CD14-positive monocyte (primary cell): Measurements from ENCODE around the gene APC. TPM values are rescaled to one million over a fixed set of nuclear protein-coding genes. Genes with fewer than 3 reads are reported as not detected.

Experiments used
- DNase-seq, 3 donors: peaks; one replicate each; pipeline ENCODE4 v3.0.0-alpha.2; 2011 to 2022
- H2AFZ ChIP-seq: 2 replicates; pipeline ENCODE4 v1.6.0; 2012; ENCODE audit warnings: mild to moderate bottlenecking, low read depth, low read length, inconsistent platforms; ENCODE audit not compliant: insufficient read depth, poor library complexity, severe bottlenecking
- H3K27ac ChIP-seq, 2 donors: 1 replicate in 1 of 2; 2 replicates in 1 of 2; pipeline ENCODE4 v1.5.1; 2012 to 2013; ENCODE audit warnings: low read length in 2 of 2, control low read depth in 1 of 2, inconsistent platforms in 1 of 2, low read depth in 1 of 2, mild to moderate bottlenecking in 1 of 2
- H3K27me3 ChIP-seq, 2 donors: one replicate each; pipeline versions ENCODE4 v1.6.0 to v1.6.1; 2011 to 2013; ENCODE audit warnings: low read length in 2 of 2; ENCODE audit not compliant: control insufficient read depth in 2 of 2, insufficient read depth in 2 of 2
- H3K36me3 ChIP-seq, 2 donors: replicated peaks in 1 of 2; 1 replicate in 1 of 2; 2 replicates in 1 of 2; pipeline versions ENCODE4 v1.5.1 to v1.6.1; 2012 to 2013; ENCODE audit warnings: low read length in 2 of 2, control low read depth in 1 of 2, inconsistent platforms in 1 of 2, mild to moderate bottlenecking in 1 of 2; ENCODE audit not compliant: insufficient read depth in 2 of 2, control insufficient read depth in 1 of 2
- H3K4me1 ChIP-seq, 2 donors: 1 replicate in 1 of 2; 2 replicates in 1 of 2; pipeline versions ENCODE4 v1.5.1 to v1.6.1; 2012 to 2013; ENCODE audit warnings: low read length in 2 of 2, control low read depth in 1 of 2, inconsistent platforms in 1 of 2, mild to moderate bottlenecking in 1 of 2, moderate library complexity in 1 of 2; ENCODE audit not compliant: insufficient read depth in 2 of 2, control insufficient read depth in 1 of 2
- H3K4me2 ChIP-seq: replicated peaks from 2 replicates; pipeline ENCODE3; 2012; ENCODE audit warnings: low read length, moderate library complexity, mild to moderate bottlenecking; ENCODE audit not compliant: poor library complexity, severe bottlenecking; ENCODE audit errors: extremely low read depth
- H3K4me3 ChIP-seq, 3 experiments: fragments of 200-600 bp in 1 of 3; sonication (generic) in 1 of 3; replicated peaks in 1 of 3; 1 replicate in 2 of 3; 2 replicates in 1 of 3; pipeline ENCODE4 v1.5.1; 2011 to 2013; ENCODE audit warnings: low read length in 3 of 3, mild to moderate bottlenecking in 3 of 3, control low read depth in 2 of 3, low read depth in 2 of 3, inconsistent platforms in 1 of 3, moderate library complexity in 1 of 3
- H3K79me2 ChIP-seq: 2 replicates; pipeline ENCODE4 v1.6.0; 2012; ENCODE audit warnings: mild to moderate bottlenecking, control low read depth, inconsistent platforms, low read length, moderate library complexity; ENCODE audit not compliant: insufficient read depth
- H3K9ac ChIP-seq: 2 replicates; pipeline ENCODE4 v1.6.0; 2017; ENCODE audit warnings: low read length, mild to moderate bottlenecking; ENCODE audit not compliant: insufficient read depth, poor library complexity, severe bottlenecking
- H3K9me3 ChIP-seq, 2 donors: replicated peaks in 1 of 2; 1 replicate in 1 of 2; 2 replicates in 1 of 2; pipeline versions ENCODE4 v1.5.1 to v1.6.1; 2012 to 2013; ENCODE audit warnings: low read length in 2 of 2, control low read depth in 1 of 2; ENCODE audit not compliant: control insufficient read depth in 1 of 2, insufficient read depth in 1 of 2
- H4K20me1 ChIP-seq: 2 replicates; pipeline ENCODE4 v1.6.0; 2012; ENCODE audit warnings: mild to moderate bottlenecking, low read length, control low read depth, moderate library complexity; ENCODE audit not compliant: insufficient read depth
- H3K27ac Mint-ChIP-seq, 7 donors: one replicate each; pipeline ENCODE4 v1.8.0; 2020; ENCODE audit warnings: mild to moderate bottlenecking in 7 of 7, mixed read lengths in 7 of 7, moderate library complexity in 6 of 7, inconsistent platforms in 2 of 7
- H3K27me3 Mint-ChIP-seq, 3 donors: one replicate each; pipeline ENCODE4 v1.8.0; 2021 to 2022; ENCODE audit warnings: low read depth in 3 of 3, mild to moderate bottlenecking in 3 of 3, mixed read lengths in 3 of 3, moderate library complexity in 3 of 3, inconsistent platforms in 1 of 3
- H3K36me3 Mint-ChIP-seq, 2 donors: one replicate each; pipeline ENCODE4 v1.8.0; 2020; ENCODE audit warnings: mixed read lengths in 2 of 2, inconsistent platforms in 1 of 2, mild to moderate bottlenecking in 1 of 2
- H3K4me1 Mint-ChIP-seq: one replicate; pipeline ENCODE4 v1.8.0; 2020; ENCODE audit warnings: mild to moderate bottlenecking, mixed read lengths
- H3K4me3 Mint-ChIP-seq, 2 donors: one replicate each; pipeline ENCODE4 v1.8.0; 2020; ENCODE audit warnings: mild to moderate bottlenecking in 2 of 2, mixed read lengths in 2 of 2, moderate library complexity in 1 of 2
- H3K9me3 Mint-ChIP-seq, 7 donors: one replicate each; pipeline ENCODE4 v1.8.0; 2020 to 2022; ENCODE audit warnings: mixed read lengths in 7 of 7, mild to moderate bottlenecking in 6 of 7, moderate library complexity in 6 of 7, inconsistent platforms in 2 of 7
- CTCF ChIP-seq: fragments of 200-600 bp; IDR thresholded peaks from one replicate; pipeline ENCODE4 v1.8.0; 2022; ENCODE audit warnings: antibody characterized with exemption, mild to moderate bottlenecking
- WGBS: methylation state at CpG from one replicate; pipeline ENCODE4 v1.1.5; 2013; ENCODE audit warnings: missing lambda C conversion rate; ENCODE audit not compliant: insufficient coverage; 5-methylcytosine and 5-hydroxymethylcytosine counted together
- intact Hi-C, 2 donors: fragments of 100-400 bp; cut with micrococcal nuclease; formaldehyde crosslinking; loops; one replicate each; pipeline versions ENCODE4 v1.15.0 to v1.15.1; 2023
- polyA plus RNA-seq, 3 donors: library from polyadenylated mRNA; depleted of rRNA in 1 of 3; unstranded in 2 of 3; stranded (reverse) in 1 of 3; fragments of 300-500 nt in 2 of 3; fragments of >200 nt in 1 of 3; fragmentation: Illumina TruSeq in 2 of 3; gene quantifications; 1 replicate in 2 of 3; 2 replicates in 1 of 3; pipeline ENCODE4 v1.2.3, GENCODE V29; 2012 to 2021

APC gene
- polyA plus RNA-seq, 3 donors, result 6.5 to 13.6 (median 9.0) TPM

GRCh38 chr5:112776301-112776856 lies 38.7 kb downstream of the APC start:
- H3K36me3 Mint-ChIP-seq, result peaks cover 55 to 57% of the 10 kb centered on the region in 2 donors
- no peak overlapping the region for H3K4me3 ChIP-seq
- no peaks in the 10 kb centered on the region for H3K27me3 ChIP-seq
- no CpG with 5 or more reads among the region's 3 CpGs for WGBS
- peaks cover 0 to 5% of the 10 kb centered on the region in 2 donors for H3K4me1 ChIP-seq
- H4K20me1 ChIP-seq, result no peaks in the 10 kb centered on the region
- no peak overlapping the region for H3K4me3 Mint-ChIP-seq
- peaks cover 7% of the 10 kb centered on the region for H3K4me1 Mint-ChIP-seq
- intact Hi-C loops, result no loop called here
- no peak for DNase-seq
- TF ChIP-seq CTCF, result no peak
- H3K4me2 ChIP-seq, result no peak overlapping the region
- no peaks in the 10 kb centered on the region for H3K79me2 ChIP-seq
- H3K27ac Mint-ChIP-seq, result no peak overlapping the region
- no peaks in the 10 kb centered on the region for H3K27me3 Mint-ChIP-seq
- peaks cover 69 to 80% of the 10 kb centered on the region in 2 donors for H3K36me3 ChIP-seq
- no peak overlapping the region for H3K27ac ChIP-seq
- no peaks in the 10 kb centered on the region for H3K9me3 ChIP-seq
- H2AFZ ChIP-seq, result no peak overlapping the region
- no peaks in the 10 kb centered on the region for H3K9me3 Mint-ChIP-seq
- H3K9ac ChIP-seq, result no peak overlapping the region

- H3K27ac ChIP-seq, result no peak overlapping the region
- intact Hi-C loops, result no loop called here
- Mint-ChIP-seq H3K4me3 (no peak overlapping the region), H3K9me3 (no peaks in the 10 kb centered on the region), H3K27ac (peak overlapping the region in 1 of 7 donors; percentile 75), H3K36me3 (peaks cover 60 to 66% of the 10 kb centered on the region in 2 donors), H3K4me1 (peaks cover 7% of the 10 kb centered on the region), H3K27me3 (no peaks in the 10 kb centered on the region)
- no peak overlapping the region for H3K4me2 ChIP-seq
- H3K36me3 ChIP-seq, result peaks cover 65 to 84% of the 10 kb centered on the region in 2 donors
- no peak overlapping the region for H3K4me3 ChIP-seq
- no peaks in the 10 kb centered on the region for H3K27me3 ChIP-seq
- no peak for DNase-seq
- no peaks in the 10 kb centered on the region for H3K9me3 ChIP-seq
- H2AFZ ChIP-seq, result no peak overlapping the region
- H3K4me1 ChIP-seq, result peaks cover 0 to 5% of the 10 kb centered on the region in 2 donors
- H3K9ac ChIP-seq, result no peak overlapping the region
- TF ChIP-seq CTCF, result no peak
- H3K79me2 ChIP-seq, result no peaks in the 10 kb centered on the region
- H4K20me1 ChIP-seq, result no peaks in the 10 kb centered on the region
Observed at GRCh38 chr5:112779531-112779930, 41.8 kb downstream of the APC start.
